ENCODE data around the gene OPALIN.
"Not testable (repeated sequence)": the region's sequence is repeated elsewhere in the genome, so short reads cannot be mapped to it uniquely, and the experiment has no call there.

OPALIN gene

GRCh38 chr10:96339383-96339782 is 19.4 kb downstream of the OPALIN start:
- no peak for DNase-seq (ENCODE audit: low read depth in 2 of 2, low spot score in 1 of 2)

DNA sequence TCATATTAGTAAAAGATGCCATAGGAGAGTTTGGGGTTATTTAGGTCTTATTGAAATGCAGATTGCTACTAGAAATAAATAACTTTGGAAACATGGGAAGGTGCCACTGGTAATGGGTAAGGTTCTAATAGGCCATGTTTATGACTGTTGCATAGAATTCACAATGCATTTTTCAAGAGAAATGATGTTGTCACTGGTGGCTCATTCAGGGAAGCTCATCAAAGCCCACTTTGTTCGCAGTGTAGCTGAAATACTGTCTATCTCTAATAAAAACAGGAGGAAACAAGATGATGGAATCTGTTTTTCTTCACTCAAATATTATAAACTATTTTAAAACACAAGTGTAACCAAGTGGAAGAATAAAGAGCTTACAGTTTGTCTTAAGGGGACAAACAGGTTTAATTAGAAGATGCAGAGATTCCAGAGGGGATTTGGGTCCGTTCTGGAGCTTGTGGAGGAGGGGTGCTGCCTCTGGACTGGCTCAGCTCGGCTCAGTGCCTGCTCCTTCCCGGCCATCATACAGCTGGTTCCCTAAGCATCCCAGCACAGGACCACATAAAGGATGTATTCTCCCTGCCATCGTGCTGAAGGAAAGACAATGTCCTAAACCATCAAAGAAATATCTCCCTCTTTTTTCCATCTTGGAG is 20.4 kb downstream of the OPALIN start:
- DNase-seq (ENCODE audit: low read depth in 2 of 2, low spot score in 1 of 2), result no peak

GRCh38 chr10:96337106-96337505 is 21.7 kb downstream of the OPALIN start:
- no peak for DNase-seq (ENCODE audit: low read depth in 2 of 2, low spot score in 1 of 2)

GRCh38 chr10:96334616-96335526 is 23.9 kb downstream of the OPALIN start:
- DNase-seq (ENCODE audit: low read depth in 2 of 2, low spot score in 1 of 2), result no peak

- no peak for DNase-seq (ENCODE audit: low read depth in 2 of 2, low spot score in 1 of 2)
Measured at GRCh38 chr10:96333101-96333500, 25.7 kb downstream of the OPALIN start.

- no peak for DNase-seq (ENCODE audit: low read depth in 2 of 2, low spot score in 1 of 2)
Measured at GRCh38 chr10:96327462-96327861, 31.3 kb downstream of the OPALIN start.

DNA sequence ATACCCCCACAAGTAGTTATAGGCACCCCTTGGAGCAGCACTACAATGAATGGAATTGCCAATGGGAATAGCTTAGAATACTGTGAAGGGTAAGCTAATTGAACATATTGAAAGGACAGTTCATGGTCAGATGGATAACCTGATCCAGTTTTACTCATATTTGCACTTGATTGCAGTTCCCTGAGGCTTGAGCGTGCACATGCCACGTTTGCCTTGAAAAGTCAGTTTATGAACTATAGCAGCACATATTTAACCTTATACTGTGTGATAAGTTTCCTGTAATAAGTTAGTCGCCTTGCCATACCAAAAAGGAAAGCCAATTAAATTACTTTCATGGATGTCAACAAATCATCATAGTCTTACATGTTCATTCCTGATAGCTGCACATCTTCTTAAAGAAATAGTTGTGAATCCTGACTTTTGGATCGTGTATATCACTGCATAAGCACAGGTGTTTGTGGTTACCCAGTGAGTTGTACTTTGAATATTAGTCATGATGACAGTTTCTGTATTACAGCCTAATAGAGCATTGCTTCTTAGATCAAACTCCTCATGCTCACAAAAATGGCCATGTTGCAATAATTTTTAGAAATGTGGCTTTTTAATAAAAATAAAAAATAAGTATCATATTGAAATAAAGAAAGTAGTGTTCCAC is 33.0 kb downstream of the OPALIN start:
- DNase-seq (ENCODE audit: low read depth in 2 of 2, low spot score in 1 of 2), result no peak

DNA sequence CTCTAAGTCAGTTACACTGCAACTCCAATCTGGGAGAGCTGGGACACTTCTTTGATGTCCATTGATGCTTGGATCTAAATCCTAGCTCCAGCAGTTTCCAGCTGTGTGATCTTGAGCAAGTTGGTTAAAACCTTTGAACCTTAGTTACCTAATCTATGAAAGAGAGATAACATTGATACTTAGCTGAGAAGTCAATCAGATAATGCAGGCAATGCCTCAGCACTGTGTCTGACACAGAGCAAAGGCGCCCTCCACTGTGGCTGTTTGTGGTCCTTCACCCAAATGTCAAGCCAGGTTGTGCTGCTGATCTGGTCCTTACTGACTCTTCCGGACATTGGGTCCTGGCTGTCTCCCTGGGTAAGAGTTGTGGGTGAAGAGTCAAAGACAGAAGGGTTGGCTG is 34.4 kb downstream of the OPALIN start:
- DNase-seq (ENCODE audit: low read depth in 2 of 2, low spot score in 1 of 2), result no peak

DNA sequence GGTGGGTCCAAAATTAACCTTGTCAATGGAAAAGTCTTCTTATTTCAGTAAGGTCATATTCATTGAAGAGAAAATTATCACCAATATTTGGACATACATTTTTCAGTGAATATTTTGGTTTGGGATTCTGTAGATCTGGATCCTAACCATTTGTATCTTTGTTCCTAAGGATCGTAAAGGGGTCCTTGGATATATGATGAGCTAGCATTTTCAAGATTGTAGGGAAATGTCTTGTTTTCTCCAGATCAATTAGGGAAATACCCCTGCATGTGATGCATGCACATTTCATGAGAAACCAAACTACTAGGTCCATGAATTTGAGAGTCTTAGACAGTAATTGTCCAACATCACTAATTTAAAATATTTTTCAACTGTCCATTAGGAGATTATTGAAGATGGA is 36.5 kb downstream of the OPALIN start:
- no peak for DNase-seq (ENCODE audit: low read depth in 2 of 2, low spot score in 1 of 2)

- no peak for DNase-seq (ENCODE audit: low read depth in 2 of 2, low spot score in 1 of 2)
Measured at GRCh38 chr10:96321822-96322221, 37.0 kb downstream of the OPALIN start.

DNA sequence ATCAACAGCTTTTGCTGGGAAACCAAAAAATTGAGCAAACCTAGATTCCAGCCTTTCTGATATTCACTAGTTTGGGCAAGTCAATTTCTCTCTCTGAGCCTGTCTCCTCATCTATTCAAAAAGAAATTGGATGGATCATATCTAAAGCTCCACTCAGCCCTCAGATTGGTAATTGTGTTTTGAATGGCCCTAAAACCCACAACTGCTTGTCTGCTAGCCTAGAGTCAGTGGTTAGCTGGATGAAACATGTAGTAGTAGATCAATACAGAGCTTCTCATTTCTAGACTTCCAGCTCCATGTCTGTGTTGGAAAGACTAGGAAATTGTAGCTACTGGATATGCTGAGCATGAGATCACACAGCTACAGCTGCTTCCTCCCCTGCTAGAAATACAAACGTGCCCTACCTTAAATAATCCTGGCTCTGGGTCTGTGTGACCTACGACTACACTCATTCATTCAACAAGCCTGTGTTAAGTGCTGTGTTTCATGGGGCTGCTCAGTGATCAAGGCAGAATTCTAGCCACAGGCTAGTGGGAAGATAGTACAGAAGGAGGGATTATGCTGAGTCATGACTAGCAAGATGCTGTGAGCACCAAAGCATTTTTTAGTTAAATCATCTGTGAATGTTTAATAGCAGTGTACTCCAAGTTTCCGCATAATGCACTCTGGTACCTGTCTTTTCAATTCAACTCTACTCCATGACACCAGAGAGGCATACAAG is 38.9 kb downstream of the OPALIN start:
- no peak for DNase-seq (ENCODE audit: low read depth in 2 of 2, low spot score in 1 of 2)

DNA sequence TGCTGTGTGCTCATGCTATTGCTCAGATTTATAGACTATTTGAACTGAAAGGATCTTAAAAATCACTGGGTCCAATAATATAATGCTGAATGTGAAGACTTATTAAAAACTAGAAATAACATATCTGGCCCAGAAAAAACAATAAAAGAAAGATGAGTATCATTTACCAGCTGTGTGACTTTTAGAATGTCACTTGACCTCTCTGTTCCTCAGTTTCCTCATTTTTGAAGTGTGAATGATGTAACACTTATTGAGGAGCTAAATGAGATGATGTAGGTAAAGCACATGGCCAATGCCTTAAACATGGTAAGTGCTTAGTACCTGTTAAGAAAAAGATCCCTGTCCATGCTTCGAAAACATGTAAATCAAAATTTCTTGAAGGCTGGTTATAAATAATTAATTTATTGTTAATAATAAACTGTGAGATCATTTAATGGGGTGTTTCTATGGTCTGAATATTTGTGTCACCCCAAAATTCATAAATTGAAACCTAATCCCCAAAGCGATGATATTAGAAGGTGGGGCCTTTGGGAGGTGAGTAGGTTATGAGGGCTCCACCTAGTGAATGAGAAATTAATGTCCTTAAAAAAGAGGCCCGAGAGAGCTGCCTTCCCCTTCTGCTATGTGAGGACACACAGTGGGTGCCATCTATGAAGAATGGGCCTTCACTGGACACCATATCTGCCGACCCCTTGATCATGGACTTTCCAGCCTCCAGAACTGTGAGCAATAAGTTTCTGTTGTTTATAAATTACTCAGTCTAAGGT is 41.6 kb downstream of the OPALIN start:
- DNase-seq (ENCODE audit: low read depth in 2 of 2, low spot score in 1 of 2), result no peak

- no peak for DNase-seq (ENCODE audit: low read depth in 2 of 2, low spot score in 1 of 2)
Measured at GRCh38 chr10:96313344-96313743, 45.5 kb downstream of the OPALIN start.

GRCh38 chr10:96311180-96311715 is 47.6 kb downstream of the OPALIN start:
- DNase-seq (ENCODE audit: low read depth in 2 of 2, low spot score in 1 of 2), result no peak

GRCh38 chr10:96310321-96310669 is 48.5 kb downstream of the OPALIN start:
- no peak for DNase-seq (ENCODE audit: low read depth in 2 of 2, low spot score in 1 of 2)

DNA sequence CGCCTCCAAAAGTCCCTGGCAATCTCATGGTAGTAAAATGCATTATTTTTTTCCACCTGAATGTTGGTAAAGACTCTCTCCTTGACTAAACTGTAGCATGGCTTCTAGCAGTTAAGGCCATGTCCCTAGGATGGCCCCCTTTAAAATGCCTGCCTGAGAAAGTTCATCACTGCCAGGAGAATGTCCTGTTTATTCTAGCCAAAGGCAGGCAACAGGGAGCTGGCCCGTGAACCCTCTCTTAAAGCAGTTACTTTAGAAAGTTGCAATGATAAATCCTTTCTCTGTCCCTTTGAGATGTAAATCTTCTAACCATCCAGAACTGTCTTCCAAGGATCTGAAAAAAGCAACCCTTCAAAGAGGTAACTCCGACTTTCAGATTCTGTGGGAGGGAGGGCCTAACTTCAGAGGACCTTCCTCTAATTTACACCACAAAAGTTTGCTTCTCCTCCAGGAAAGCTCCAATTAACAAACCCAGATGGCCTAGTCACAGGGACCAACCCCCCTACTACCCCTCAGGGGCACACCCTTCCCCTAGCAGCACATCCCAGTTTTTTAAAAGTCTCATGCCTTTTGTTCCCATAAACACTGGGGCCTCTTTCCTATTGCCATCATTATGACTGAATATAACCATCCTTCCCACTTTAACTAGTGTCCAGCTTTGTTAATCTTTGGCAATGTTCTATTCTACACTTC is 49.0 kb downstream of the OPALIN start:
- no peak for DNase-seq (ENCODE audit: low read depth in 2 of 2, low spot score in 1 of 2)

DNA sequence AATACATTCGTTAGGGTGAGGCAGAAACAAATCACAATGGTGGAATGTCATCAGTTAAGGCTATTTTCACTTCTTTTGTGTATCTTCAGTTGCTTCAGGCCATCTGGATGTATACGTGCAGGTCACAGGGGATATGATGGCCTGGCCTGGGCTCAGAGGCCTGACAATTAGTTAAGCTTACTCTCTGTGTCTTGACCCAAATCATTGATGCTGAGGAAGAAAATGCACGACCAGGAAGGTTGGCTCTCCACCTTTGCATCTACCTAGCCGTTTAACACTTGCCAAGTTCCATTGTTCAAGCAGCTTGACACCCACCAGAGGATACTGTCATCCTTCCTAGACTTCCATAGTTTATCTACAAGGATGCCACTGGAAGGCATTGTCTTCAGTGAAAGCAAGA is 49.9 kb downstream of the OPALIN start:
- DNase-seq (ENCODE audit: low read depth in 2 of 2, low spot score in 1 of 2), result not testable (repeated sequence)

DNA sequence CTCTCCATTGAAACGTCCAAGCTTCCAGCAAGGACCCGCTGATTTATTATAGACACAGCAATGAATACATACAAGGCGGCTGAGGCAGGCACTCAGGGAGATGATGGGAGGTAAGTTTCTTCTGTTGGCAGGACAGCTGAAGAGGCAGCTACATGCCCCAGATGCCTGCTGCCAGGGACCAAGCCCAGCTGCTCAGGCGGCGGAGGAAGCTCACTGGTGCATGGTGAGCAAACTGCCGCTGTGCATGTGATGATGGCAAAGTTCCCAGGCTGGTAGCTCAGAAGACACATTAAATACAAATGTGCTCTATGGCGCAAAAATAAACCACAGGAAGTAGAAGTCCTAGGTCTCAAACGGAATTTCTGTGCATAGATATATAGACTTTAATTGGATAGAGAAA is 52.3 kb downstream of the OPALIN start:
- DNase-seq (ENCODE audit: low read depth in 2 of 2, low spot score in 1 of 2), result no peak

DNA sequence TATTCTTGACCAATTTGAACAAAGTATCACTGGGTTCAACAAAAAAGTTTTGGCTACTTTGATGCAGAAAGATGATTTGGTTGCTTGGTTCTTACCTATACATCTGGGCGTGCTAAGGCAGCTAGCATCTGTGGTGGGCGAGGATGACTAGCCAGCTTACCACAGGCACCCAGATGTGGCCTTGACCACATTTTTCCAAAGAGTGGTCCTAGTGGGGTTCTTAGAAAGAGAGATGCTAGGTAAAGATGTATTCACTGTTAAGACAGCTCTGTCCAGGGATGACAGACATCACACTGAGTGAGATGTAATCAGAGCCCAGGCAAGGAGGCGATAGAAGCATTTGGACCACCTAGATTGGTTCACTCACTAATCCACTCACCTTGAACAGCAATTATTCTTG is 53.8 kb downstream of the OPALIN start:
- DNase-seq (ENCODE audit: low read depth in 2 of 2, low spot score in 1 of 2), result no peak

- no peak for DNase-seq (ENCODE audit: low read depth in 2 of 2, low spot score in 1 of 2)
Measured at GRCh38 chr10:96304230-96304629, 54.6 kb downstream of the OPALIN start, which contains the start of gene DNTT. TSS of gene DNTT (plus strand) at chr10:96304434. CDS start at chr10:96304498, 64 bp downstream.
